OCI-LY7 (cell line): ENCODE data around the gene RAB30. TPM values are rescaled to one million over a fixed set of nuclear protein-coding genes. Genes with fewer than 3 reads are reported as not detected.

Experiments
- BruUV-seq: library from RNA; stranded (reverse); fragments of 400-500 nt; replicated peaks from 2 replicates; lab custom pipeline; 2021; lab: Mats Ljungman, UMichigan
- CTCF ChIA-PET: fragments of 300-600 bp; sonication (Branson Sonifier 250); formaldehyde crosslinking; loops from one replicate; lab custom pipeline; 2022; ENCODE audit warnings: antibody characterized with exemption; ENCODE audit not compliant: unreplicated experiment; lab: Charles Lee
- POLR2A ChIA-PET: fragments of 300-600 bp; sonication (Branson Sonifier 250); formaldehyde crosslinking; loops from one replicate; lab custom pipeline; 2022; ENCODE audit warnings: antibody characterized with exemption; lab: Charles Lee
- DNase-seq: peaks from one replicate; pipeline ENCODE4 v3.0.0-alpha.2; 2015; ENCODE audit warnings: low spot score
- H2AFZ ChIP-seq: fragments of 200-600 bp; sonication (generic), shearing (Covaris generic); 2 replicates; pipeline ENCODE4 v1.6.1; 2014; ENCODE audit warnings: mild to moderate bottlenecking, antibody characterized with exemption, low read length, moderate library complexity
- H3K27ac ChIP-seq: fragments of 200-600 bp; sonication (generic); 2 replicates; pipeline ENCODE4 v1.5.1; 2014; ENCODE audit warnings: mixed run types, low read depth, mild to moderate bottlenecking, moderate library complexity, low read length, inconsistent platforms; ENCODE audit not compliant: poor library complexity, severe bottlenecking
- H3K36me3 ChIP-seq: fragments of 200-600 bp; sonication (generic); 2 replicates; pipeline ENCODE4 v1.6.1; 2014; ENCODE audit warnings: mild to moderate bottlenecking, antibody characterized with exemption, low read length, moderate library complexity, mixed read lengths; ENCODE audit not compliant: insufficient read depth
- H3K4me1 ChIP-seq: fragments of 200-600 bp; sonication (generic); 2 replicates; pipeline ENCODE4 v1.5.1; 2014; ENCODE audit warnings: mild to moderate bottlenecking, low read length; ENCODE audit not compliant: insufficient read depth, poor library complexity, severe bottlenecking
- H3K4me2 ChIP-seq: fragments of 200-600 bp; sonication (generic); 2 replicates; pipeline ENCODE4 v1.6.1; 2014; ENCODE audit warnings: mild to moderate bottlenecking, low read length
- H3K4me3 ChIP-seq: fragments of 200-600 bp; sonication (generic); 2 replicates; pipeline ENCODE4 v1.5.1; 2014; ENCODE audit warnings: mild to moderate bottlenecking, low read depth, low read length; ENCODE audit not compliant: poor library complexity, severe bottlenecking
- H3K79me2 ChIP-seq: fragments of 200-600 bp; sonication (generic); 2 replicates; pipeline ENCODE4 v1.6.1; 2016; ENCODE audit warnings: low read depth, mild to moderate bottlenecking, low read length, moderate library complexity, mixed read lengths; ENCODE audit not compliant: insufficient read depth
- H3K9me2 ChIP-seq: fragments of 200-600 bp; sonication (generic); 2 replicates; pipeline ENCODE4 v1.6.1; 2016; ENCODE audit warnings: mild to moderate bottlenecking, low read length, mixed read lengths; ENCODE audit not compliant: insufficient read depth
- H3K9me3 ChIP-seq: fragments of 200-600 bp; sonication (generic); 2 replicates; pipeline ENCODE4 v1.6.1; 2014; ENCODE audit warnings: mild to moderate bottlenecking, mixed run types, low read length, mixed read lengths
- H4K20me1 ChIP-seq: fragments of 200-600 bp; sonication (generic); 2 replicates; pipeline ENCODE4 v1.6.1; 2014; ENCODE audit warnings: mild to moderate bottlenecking, antibody characterized with exemption, low read length, moderate library complexity, mixed read lengths; ENCODE audit not compliant: insufficient read depth
- EZH2phosphoT487 ChIP-seq: fragments of 200-600 bp; sonication (generic); IDR thresholded peaks from 2 replicates; pipeline ENCODE4 v1.6.1; 2018; ENCODE audit warnings: low read depth, borderline replicate concordance, mild to moderate bottlenecking, mixed run types, antibody characterized with exemption, low read length, moderate library complexity, mixed read lengths
- intact Hi-C: fragments of 100-400 bp; cut with micrococcal nuclease; formaldehyde crosslinking; loops from one replicate; pipeline ENCODE4 v1.10.0; 2022; ENCODE audit not compliant: unreplicated experiment
- total RNA-seq, 2 experiments: library from RNA; depleted of rRNA in 1 of 2; stranded (reverse); fragments of >200 nt in 1 of 2; shearing (Covaris generic) in 1 of 2; gene quantifications; 2 replicates each; pipeline ENCODE4 v1.2.3, GENCODE V29; 2014 to 2022
- TF ChIP-seq, protein P1 (sequence below): fragments of 200-600 bp; sonication (generic); conservative IDR thresholded peaks from 2 replicates; pipeline ENCODE4 v1.5.1; 2014; ENCODE audit warnings: mild to moderate bottlenecking, antibody characterized with exemption, low read length, moderate library complexity, mixed read lengths

The RAB30 gene
- total RNA-seq, 2 experiments from 2014 or later = 33.3 to 132 TPM

GRCh38 chr11:83014951-83015350, 56.7 kb downstream of the RAB30 start:
- Histone ChIP-seq H3K4me2 (no peak overlapping the region), H3K4me1 (peaks cover 19% of the 10 kb centered on the region), H3K9me3 (no peaks in the 10 kb centered on the region), H3K9me2 (no peaks in the 10 kb centered on the region), H3K79me2 (peaks cover 82% of the 10 kb centered on the region), H3K27ac (no peak overlapping the region), H3K36me3 (peaks cover 47% of the 10 kb centered on the region), H3K4me3 (no peak overlapping the region), H4K20me1 (no peaks in the 10 kb centered on the region), H2AFZ (no peak overlapping the region)
- TF ChIP-seq EZH2phosphoT487 = no peak
- TF ChIP-seq, protein P1, sequence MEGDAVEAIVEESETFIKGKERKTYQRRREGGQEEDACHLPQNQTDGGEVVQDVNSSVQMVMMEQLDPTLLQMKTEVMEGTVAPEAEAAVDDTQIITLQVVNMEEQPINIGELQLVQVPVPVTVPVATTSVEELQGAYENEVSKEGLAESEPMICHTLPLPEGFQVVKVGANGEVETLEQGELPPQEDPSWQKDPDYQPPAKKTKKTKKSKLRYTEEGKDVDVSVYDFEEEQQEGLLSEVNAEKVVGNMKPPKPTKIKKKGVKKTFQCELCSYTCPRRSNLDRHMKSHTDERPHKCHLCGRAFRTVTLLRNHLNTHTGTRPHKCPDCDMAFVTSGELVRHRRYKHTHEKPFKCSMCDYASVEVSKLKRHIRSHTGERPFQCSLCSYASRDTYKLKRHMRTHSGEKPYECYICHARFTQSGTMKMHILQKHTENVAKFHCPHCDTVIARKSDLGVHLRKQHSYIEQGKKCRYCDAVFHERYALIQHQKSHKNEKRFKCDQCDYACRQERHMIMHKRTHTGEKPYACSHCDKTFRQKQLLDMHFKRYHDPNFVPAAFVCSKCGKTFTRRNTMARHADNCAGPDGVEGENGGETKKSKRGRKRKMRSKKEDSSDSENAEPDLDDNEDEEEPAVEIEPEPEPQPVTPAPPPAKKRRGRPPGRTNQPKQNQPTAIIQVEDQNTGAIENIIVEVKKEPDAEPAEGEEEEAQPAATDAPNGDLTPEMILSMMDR = no peak
- DNase-seq = no peak
- POLR2A ChIA-PET = interaction anchor here (0.6 to 3.0 kb wide), 4 partner anchors 8 to 51 kb away, joined by 3 to 17 read pairs (median 4); no protein-coding TSS in a partner anchor
- no TSS peak for BruUV-seq
- intact Hi-C loops = no loop called here
- CTCF ChIA-PET = no interaction called here

DNA sequence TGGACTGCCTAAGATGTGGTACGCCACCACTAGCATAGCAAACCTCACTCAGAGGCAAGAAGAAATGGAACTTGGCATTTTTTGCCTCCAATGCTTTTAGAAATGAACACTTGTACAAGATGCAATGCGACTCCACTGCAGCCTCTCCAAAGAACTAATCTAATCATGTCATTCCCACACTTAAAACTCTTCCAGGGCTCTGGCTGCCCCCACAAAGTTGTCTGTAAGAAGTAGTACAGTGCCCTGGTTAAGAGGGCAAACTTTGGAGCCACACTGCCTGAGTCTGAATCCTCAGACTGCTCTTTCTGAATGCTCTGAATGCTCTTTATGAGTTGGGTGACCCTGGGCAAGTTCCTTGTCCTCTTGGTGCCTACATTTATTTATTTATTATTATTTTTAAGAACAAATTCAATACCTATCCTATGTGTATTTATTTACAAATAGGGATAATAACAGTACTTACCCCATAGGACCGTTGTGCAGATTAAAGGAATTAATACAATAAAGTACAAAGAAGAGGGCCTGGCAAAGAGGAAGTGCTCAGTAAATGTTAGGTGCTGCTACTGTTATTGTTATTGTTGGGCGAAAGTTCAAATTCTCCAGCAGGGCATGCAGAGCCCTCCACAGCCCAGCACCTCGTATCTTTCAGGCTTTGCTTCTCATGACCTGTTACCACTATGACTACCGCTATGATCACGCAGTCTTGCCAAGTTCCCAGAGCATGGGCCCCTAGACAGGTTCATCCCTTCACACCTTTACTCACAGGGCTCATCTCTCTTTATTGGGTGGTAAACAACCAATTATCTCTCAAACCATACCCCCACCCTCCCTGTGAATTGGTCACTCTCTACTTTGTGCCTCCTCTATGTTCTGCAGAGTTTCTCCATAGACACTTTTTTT, 59.3 kb downstream of the RAB30 start:
- H3K36me3 ChIP-seq = peaks cover 41% of the 10 kb centered on the region
- DNase-seq = no peak
- no peak overlapping the region for H3K4me3 ChIP-seq
- intact Hi-C loops = no loop called here
- peaks cover 98% of the 10 kb centered on the region for H3K79me2 ChIP-seq
- no peaks in the 10 kb centered on the region for H3K9me3 ChIP-seq
- H4K20me1 ChIP-seq = peaks cover 6% of the 10 kb centered on the region; the same call in 1 of the 2 replicates
- no peak overlapping the region for H2AFZ ChIP-seq
- no peak overlapping the region for H3K27ac ChIP-seq
- ChIA-PET CTCF (no interaction called here), POLR2A (interaction anchor here (0.8 kb wide), 1 partner anchor 41 kb away, joined by 3 read pairs; no protein-coding TSS in a partner anchor)
- no peak overlapping the region for H3K4me2 ChIP-seq
- BruUV-seq = no TSS peak
- no peaks in the 10 kb centered on the region for H3K9me2 ChIP-seq
- H3K4me1 ChIP-seq = peaks cover 35% of the 10 kb centered on the region
- TF ChIP-seq, protein P1 = no peak
- no peak for TF ChIP-seq EZH2phosphoT487
